GM18508 (cell line): Measurements from ENCODE around the gene MAP3K10.

ENCODE experiments used
- ATAC-seq: cut with Tn5 transposase; IDR thresholded peaks from one replicate; pipeline ENCODE4 v1.9.1; 2021; ENCODE audit warnings: moderate number of reproducible peaks; ENCODE audit not compliant: insufficient read depth, unreplicated experiment

Gene MAP3K10

GRCh38 chr19:40231544-40232424, 40.6 kb downstream of the MAP3K10 start:
- no peak for ATAC-seq

GRCh38 chr19:40232479-40232878, 41.3 kb downstream of the MAP3K10 start:
- ATAC-seq, result no peak

- ATAC-seq, result no peak
These were observed 42.0 kb downstream of the MAP3K10 start for GRCh38 chr19:40232949-40233810.

GRCh38 chr19:40233811-40234389, 42.7 kb downstream of the MAP3K10 start:
- no peak for ATAC-seq

GRCh38 chr19:40234429-40235237, 43.4 kb downstream of the MAP3K10 start:
- ATAC-seq, result no peak

- no peak for ATAC-seq
These were observed 44.2 kb downstream of the MAP3K10 start for GRCh38 chr19:40235238-40236025.

GRCh38 chr19:40236026-40236355, 44.8 kb downstream of the MAP3K10 start:
- no peak for ATAC-seq

- no peak for ATAC-seq
These were observed 45.1 kb downstream of the MAP3K10 start for GRCh38 chr19:40236366-40236765.

- no peak for ATAC-seq
These were observed 46.6 kb downstream of the MAP3K10 start for GRCh38 chr19:40237791-40238190.

- ATAC-seq, result no peak
These were observed 47.5 kb downstream of the MAP3K10 start for GRCh38 chr19:40238775-40239174.

- no peak for ATAC-seq
These were observed 48.4 kb downstream of the MAP3K10 start for GRCh38 chr19:40239415-40240226.

GRCh38 chr19:40240332-40240731, 49.1 kb downstream of the MAP3K10 start:
- no peak for ATAC-seq

- ATAC-seq, result no peak
These were observed 50.0 kb downstream of the MAP3K10 start for GRCh38 chr19:40241125-40241808.

- no peak for ATAC-seq
These were observed 50.7 kb downstream of the MAP3K10 start for GRCh38 chr19:40241809-40242384.

GRCh38 chr19:40242480-40242879, 51.3 kb downstream of the MAP3K10 start:
- ATAC-seq, result no peak

GRCh38 chr19:40243181-40243580, 52.0 kb downstream of the MAP3K10 start:
- no peak for ATAC-seq

- no peak for ATAC-seq
These were observed 53.5 kb downstream of the MAP3K10 start for GRCh38 chr19:40244579-40245317.
